Stimulated activated CD8-positive, alpha-beta memory T cell treated with anti-CD3 and anti-CD28 coated beads, Interleukin-7, amount 100 ng/mL, for 4 hours (primary cell): ENCODE measurements around the gene CCDC8.
"Not testable (repeated sequence)": the region's sequence is repeated elsewhere in the genome, so short reads cannot be mapped to it uniquely, and the experiment has no call there.

Experiments
- DNase-seq, 2 donors: peaks; one replicate each; pipeline ENCODE4 v3.0.0-alpha.2; 2020; ENCODE audit warnings: low read depth in 2 of 2

CCDC8 gene

DNA sequence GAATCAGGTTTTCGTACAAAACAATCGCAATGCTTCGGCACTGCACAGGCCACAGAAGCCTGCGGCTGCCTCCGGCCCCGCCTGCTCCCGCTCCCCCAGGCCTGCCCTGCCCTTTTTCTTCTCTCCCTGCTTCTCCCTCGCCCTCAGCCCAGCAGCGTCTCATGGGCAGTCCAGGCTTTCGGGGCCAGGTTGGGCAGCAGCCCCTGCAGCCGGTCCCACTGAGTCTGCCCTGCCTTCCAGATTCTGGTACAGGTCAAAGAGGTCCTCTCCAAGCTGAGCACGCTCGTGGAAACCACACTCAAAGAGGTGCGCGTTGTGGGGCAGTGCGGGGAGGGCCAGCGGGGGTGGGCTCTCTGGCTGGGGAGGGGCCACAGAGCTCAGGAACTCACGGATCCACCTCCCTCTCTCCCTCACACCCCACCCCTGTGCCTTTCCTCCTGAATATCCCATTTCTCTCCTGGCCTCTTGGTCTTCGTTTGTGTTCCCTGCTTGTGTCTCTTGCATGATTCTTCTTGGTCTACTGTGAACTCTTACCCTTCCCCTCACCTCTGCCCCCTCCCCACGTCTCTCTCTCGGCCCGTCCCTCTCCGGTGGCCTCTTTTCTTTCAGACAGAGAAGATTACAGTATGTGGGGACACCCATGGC, 30.1 kb downstream of the CCDC8 start:
- DNase-seq: no peak

DNA sequence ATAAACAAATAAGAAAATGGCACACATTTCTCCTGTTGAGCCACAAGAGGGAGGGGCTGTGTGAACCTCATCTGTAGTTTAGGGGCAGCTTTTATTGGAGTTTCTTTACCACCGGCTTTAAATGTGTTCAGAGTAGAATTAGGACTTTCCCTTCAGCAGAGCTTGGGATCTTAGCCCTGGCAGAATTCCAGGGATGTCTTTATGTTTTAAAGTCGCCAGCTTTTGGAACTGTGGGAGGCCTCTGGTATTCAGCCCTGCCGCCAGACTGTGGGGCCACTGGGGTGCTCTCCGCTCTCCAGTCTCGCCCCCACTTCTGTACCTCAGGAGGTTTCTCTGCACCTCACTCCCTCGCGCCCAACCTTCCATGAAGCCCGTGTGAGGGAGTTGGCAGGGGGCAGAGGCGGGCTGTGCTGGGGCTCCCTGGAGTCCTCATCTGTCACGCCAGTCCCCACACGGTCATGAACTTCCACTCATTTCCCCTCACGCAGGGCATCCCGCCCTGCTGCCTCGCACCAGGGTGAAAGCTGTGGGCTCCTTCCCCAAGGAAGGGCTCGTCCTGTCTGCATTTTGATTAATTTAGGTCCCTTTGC, 31.5 kb downstream of the CCDC8 start:
- no peak for DNase-seq

DNA sequence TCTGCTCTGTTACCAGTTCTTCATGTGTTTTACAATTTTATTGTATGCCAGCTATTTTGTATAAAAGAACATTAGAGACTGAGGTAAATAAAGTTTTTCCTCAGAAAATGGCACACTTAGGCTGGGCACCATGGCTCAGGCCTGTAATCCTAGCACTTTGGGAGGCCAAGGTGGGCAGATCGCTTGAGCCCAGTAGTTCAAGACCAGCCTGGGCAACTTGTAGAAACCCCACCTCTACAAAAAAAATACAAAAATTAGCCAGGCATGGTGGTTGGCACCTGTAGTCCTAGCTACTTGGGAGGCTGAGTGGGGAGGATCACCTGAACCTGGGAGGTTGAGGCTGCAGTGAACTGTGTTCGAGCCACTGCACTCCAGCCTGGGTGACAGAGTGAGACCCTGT, 32.0 kb downstream of the CCDC8 start:
- DNase-seq: no peak

DNA sequence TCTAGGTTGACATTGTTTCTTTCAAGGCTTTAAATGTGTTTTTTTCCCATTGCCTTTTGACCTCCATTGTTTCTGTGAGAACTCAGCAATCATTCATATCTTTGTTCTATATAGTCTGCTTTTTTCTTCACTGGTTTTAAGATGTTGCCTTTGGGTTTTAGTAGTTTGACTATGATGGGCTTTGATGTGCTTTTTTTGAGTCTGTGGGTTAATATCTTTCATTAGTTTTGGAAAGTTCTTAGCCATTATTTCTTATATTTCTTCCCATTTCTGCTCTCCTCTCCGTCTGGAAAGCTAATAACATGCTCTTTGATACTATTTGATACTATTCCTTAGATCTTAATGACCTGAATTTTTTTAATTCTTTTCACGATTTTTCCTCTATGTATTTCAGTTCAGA, 32.7 kb downstream of the CCDC8 start:
- no peak for DNase-seq

DNA sequence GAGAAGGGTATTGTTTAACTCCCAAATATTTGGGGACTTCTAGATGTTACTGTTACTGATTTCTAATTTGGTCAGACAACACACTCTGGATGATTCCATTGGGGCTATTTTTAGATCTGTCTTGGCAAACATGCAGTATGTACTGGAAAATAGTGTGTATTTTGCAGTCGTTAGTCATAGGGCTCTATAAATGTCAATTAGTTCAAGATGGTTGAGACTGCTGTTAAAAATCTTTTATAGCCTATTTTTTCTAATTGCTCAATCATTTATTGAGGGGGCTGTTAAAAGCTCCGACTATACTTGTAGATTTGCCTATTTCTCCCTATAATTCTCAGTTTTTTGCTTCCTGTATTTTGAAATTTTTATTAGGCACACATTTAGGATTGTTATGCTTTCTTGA, 35.1 kb downstream of the CCDC8 start:
- no peak for DNase-seq

DNA sequence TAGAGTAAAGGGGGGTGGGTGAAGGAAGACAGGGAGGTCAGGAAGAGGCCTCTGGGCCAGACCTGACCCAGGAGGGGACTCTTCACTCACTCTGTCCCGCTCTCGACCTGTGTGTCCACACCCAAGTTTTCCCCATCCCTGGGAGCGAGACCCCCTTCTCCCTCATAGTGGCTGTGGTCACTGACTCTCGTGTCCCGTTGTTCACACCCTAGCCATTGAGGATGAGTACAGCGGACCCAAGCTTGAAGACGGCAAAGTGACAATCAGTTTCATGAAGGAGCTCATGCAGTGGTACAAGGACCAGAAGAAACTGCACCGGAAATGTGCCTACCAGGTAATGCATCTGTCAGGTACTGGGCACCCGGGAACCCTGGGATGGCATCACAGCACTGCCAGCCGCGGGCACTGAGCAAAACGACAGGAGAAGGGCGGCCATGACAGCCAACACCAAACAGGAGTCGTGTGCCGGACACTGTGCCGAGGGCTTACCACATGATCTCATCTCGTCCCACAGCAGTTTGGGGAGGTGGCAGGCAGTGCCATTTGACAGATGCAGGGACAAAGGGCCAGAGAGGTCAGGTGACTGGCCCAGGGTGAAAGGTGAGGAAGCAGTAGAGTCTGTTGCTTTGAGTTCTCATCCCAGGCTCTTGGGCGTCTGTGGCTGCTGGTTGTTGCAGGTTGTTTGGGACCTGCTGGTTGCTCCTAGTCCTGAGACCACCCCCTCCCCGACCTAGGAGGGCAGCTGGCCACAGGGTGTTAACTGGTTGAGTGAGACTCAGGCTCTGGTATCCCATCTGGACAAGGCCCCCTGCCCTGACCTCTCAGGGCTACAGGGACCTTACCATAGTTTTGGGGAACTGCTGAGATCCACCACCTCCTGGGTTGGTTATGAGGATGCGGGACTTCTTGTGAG, 36.9 kb downstream of the CCDC8 start:
- DNase-seq: no peak

DNA sequence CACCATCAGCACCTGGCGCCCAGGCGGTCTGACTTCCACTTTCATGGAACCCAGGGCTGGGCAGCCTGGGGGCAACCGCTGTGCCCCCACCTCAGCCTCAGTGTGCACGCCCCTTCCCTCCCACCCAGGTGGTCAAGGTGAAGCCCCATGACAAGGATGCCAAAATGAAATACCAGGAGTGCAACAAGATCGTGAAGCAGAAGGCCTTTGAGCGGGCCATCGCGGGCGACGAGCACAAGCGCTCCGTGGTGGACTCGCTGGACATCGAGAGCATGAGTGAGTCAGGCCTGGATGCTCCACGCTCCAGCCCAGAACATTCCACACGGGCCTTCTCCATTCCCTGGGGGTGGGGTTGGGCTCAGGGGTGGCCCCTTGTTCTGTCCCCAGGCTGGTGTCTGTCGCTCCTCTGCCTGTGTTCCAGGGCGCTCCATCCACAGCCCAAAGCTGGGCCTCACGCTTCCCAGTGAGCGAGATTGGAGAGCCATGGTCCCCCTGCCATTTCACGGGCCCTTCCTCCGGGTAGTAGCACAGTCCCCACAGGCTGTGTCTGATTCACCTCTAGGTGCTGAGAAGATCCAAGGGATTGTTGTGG, 37.8 kb downstream of the CCDC8 start:
- DNase-seq: not testable (repeated sequence)

DNA sequence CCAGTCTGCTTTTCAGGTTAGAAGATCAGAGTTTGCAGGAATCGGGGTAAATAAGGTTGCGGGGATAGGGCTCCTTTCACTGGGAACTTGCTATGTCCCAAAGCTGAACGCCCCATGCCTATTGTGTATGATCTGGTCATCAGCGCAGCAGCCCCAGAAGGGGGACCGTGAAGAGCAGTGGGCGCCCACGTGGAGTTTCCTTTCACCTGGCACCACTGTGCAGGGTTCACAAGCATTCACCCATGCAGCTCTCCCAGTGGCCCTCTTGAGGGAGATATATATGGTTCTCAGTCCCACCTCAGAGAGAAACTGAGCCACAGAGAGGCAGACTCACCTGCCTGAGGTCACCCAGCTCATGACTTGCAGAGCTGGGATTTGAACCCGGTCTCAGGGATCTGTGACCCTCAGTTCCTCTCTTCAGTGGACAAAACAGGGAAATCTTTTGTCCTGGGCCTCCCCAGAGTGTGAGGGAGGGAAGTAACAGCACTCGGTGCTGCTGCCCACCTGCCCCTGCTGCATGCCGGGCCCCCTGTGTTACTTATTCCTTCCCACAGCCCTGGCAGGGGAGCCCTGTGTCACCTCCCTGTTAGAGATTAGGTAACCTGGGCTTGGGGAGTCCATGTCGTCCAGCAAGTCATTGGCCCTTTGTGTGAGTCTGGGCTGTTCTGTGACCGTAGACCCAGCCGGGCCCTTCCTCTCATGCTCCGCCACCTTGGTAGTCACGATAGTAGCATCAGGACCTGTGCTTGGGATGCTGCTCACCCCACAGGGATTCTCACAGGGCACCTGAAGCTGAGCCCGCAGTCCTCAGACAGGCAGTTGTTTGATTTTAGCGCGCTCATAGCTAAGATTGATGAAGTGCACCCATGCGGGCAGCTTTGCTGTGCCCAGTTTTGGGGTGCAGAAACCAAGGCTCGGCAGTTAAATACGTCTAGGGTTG, 38.6 kb downstream of the CCDC8 start:
- no peak for DNase-seq

DNA sequence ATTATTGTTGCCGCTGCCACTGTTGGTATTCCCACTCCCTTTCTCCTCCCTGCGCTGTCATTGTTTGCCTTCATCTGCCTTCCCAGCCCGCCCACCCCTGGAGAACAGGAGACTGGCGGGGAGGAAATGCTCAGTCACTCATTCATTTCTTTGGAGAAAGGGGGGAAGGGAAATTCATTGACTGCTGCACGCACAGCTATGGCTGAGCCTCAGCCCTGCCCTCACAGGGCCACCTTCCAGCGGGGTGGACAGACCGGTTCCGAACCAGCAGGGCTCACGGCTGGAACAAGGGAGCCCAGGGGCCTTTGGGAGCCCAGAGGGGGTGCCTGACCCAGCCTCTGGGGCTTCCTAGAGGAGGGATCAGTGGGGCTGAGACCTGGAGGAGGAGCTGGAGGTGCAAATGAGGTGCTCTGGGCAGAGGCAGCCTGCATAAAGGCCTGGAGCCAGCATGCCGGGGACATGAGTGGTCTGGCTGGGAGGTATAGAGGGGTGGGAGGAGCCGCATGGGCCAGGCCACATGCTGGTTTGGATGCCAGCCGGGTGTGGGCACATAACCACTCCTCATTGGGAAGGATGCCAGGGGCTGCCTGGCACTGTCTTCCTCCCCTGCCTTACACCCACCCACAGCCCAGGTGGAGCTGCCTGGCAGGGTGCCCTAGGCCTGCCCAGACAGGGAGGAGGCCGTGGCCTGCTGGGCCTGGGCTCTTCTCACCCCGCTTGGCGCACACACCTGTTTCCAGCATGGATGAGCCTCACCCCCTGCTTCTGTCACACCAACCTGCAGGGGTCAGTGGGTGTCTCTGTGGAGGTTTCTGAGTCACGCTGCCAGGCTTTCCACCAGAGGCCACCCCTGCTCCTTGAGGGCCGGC, 39.6 kb downstream of the CCDC8 start:
- no peak for DNase-seq

DNA sequence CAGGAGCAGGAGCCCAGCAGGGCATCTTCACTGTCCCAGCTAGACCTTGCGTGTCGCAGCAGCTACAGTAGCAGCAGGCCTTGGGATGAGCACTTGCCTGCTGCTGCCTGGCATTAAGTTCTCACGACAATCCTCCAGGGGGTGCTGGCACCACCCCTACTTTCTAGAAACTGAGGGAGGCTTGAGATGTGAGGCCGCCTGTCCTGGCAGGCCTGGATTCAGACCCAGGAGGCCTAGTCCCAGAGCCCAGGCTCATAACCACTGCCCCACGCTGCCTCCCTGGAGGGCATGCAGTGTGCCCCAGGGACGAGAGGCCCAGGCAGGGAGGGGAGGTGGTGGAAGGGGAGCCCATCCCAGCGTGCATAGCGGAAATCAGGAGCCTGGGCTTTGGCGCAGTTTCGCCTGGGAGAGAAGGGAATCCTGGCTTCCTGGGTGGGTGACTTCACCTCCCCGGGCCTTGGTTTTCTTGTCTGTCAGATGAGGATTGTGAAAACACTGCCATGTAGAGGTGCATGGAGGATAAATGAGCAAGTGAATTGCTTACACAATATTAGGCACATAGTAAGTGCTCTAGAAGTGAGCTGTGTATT, 40.4 kb downstream of the CCDC8 start:
- DNase-seq: no peak

DNA sequence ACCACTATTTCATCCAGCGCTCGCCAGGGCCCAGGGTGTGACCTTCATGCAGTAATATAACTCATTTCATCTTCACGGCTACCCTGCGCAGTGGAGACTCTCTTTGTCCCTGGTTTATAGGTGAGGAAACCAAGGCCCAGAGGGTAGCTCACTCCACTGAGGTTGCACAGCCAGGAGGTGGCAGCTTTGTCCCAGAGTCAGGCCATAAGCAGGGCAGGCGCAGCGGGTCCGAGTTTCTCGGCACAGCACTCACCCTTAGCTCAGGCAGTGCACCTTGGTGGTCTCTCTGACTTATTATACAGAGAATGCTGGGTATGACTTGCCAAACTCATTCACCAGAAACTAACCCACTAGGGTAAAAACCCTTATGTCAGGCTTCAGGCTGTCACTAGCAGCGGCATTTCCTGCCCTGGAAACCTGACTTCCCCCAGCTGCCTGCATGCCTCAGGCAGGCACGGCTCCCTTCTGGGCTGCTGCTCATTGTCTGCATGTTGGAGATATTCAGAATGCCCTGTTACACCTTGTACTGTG, 41.9 kb downstream of the CCDC8 start:
- DNase-seq: no peak

DNA sequence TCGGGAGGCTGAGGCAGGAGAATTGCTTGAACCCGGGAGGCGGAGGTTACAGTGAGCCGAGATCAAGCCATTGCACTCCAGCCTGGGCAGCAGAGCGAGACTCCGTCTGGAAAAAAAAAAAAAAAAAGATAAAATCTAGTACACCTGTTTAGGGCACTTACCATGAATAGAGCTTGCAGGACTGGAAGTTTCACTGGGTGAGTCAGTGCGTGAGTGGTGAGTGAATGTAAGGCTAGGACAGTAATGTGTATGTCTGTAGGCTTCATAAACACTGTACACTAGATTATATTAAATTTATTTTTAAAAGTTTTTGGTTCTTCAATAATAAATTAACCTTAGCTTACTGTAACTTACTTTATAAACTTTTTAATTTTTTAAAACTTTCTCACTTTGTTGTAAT, 43.5 kb downstream of the CCDC8 start:
- no peak for DNase-seq

DNA sequence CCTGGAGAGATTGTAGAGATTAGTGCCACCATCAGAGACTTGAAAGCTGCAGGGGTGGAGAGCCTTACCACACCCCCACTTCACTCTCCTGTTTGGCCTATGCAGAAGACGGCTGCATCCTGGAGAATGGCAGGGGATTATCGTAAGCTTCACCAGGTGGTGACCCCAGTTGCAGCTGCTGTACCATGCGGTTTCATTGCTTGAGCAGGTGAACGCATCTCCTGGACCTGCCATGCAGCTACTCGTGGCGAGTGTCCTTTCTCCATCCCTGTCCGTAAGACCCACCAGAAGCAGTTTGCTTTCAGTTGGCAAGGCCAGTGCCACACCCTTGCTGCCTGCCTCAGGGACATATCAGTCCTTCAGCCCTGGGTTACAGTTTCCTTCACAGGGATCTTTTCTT, 45.2 kb downstream of the CCDC8 start:
- DNase-seq: no peak

DNA sequence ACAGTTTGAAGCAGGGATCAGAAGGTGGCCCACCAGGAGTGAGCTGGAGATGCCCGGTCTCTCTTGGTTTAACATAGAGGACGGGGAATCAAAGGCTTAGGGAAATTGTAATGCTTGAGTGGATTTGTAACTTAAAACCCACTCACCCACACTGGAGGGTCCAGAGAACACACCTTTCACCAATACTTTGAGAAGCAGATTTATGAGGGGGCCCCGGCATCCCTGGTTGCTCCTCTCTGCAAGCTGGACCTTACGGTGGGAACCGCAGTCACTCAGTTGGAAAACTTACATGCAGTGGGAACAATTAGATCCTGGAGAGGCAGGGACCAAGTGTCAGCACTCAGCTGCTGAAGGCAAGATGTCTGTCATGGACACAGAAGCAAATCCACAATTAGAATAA, 45.9 kb downstream of the CCDC8 start:
- no peak for DNase-seq

DNA sequence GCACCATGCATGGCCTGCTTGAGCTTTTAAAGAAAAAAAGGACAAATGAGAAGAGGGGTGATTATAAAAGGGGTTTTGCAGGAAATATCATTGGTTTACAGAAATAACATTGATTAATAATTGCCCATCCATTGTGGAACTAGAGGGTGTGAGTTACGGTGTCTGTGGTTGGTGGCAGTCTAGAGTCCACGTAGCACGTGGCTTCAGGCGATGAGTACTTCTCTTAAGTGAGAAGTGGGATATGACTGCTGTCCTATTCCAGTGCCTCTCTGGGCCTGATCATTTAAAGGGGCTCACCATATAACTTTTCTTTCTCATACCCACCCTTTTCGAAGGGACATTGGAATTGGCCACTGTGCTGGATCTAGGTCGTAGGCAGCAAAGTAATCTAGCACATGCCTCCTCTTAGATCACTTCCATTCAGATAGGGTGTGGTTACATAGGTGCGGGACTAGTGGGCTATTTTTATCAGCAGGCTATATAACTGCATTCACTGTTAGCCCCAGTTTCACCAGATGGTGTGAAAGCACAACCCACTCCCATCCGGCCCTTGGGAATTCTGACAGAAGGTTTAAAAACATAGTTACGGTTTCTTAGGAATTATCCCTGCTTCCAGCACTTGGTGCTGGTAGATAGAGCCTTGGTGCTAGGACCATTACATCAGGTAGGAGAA, 46.6 kb downstream of the CCDC8 start:
- no peak for DNase-seq

DNA sequence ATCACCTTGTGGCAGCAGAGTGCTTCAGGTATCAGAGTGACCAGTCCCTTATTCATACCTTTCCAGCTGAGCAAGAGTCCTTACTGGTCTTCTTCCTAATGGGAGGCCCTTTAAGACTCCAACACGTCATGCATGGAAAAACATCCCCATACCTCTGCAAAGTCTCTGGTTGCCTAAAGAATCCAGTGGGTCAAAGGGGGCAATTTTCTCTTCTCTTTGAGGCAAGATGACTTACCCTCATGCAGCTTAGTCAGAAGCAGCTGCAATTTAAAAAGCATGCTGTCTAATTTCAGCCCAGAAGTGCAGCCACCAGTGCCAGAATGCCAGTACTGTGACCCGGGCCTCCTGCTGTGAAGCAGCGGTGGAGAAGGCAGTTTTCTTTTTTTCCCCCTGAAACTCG, 47.8 kb downstream of the CCDC8 start:
- DNase-seq: no peak

DNA sequence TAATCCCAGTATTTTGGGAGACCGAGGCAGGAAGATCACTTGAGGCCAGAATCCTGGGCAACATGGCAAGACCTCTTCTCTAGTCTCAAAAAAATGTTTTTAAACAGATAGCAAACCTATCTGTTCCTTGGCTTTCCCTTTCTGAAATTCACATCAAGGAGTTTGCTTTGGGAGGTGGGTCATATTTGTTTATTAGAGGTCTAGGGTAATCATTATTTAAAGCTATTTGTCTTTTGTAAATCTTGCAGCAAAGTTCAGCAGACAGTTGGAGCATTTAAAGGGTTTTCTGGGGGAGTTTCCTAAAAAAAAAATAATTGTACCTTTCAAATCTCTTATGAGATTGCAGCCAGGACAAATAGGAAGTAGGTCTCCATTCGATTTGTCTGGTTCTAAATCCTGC, 49.0 kb downstream of the CCDC8 start:
- no peak for DNase-seq

DNA sequence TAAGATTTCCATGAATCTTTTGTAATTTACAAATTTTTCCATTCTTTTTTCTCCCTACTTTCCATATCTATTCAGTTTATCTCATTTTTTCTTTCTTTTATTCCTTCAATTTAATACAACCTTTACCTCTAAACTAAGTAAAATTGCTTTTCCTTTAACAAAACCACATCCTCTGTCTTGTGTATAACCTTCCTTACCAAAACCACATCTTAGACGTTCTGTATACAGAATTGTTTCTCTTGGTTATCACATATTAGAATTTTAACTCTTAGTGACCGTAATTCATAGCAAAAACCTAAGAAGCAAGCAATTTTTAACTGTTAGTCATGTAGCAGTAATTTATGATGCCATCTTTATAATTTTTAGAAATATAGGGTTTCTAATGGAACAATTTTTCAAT, 51.4 kb downstream of the CCDC8 start:
- DNase-seq: no peak
